SK-N-SH (cell line): Measurements from ENCODE around the gene OPCML. TPM values are rescaled to one million over a fixed set of nuclear protein-coding genes. Genes with fewer than 3 reads are reported as not detected.

ENCODE experiments used
- CTCF ChIA-PET: fragments of 300-600, 350-600 bp; formaldehyde crosslinking; extraction: SDS; loops from one replicate; lab custom pipeline; 2021; lab: Yijun Ruan, JAX
- POLR2A ChIA-PET: fragments of 350-600 bp; sonication (Branson Sonifier 250); formaldehyde crosslinking; extraction: SDS; loops from one replicate; lab custom pipeline; 2020; ENCODE audit warnings: antibody characterized with exemption, inconsistent platforms; lab: Yijun Ruan, JAX
- DNase-seq: peaks from one replicate; pipeline ENCODE4 v3.0.0; 2012
- H2AFZ ChIP-seq: fragments of 200-600 bp; sonication (generic); 2 replicates; pipeline ENCODE4 v1.8.1; 2016; ENCODE audit warnings: antibody characterized with exemption, mild to moderate bottlenecking, low read depth
- H3F3A ChIP-seq: fragments of 200-600 bp; sonication (generic); replicated peaks from 2 replicates; pipeline ENCODE3; 2016; ENCODE audit warnings: antibody characterized with exemption, mild to moderate bottlenecking; ENCODE audit not compliant: insufficient read depth
- H3K27ac ChIP-seq, 2 experiments: fragments of 200-500 bp in 1 of 2; fragments of 200-600 bp in 1 of 2; sonication (Bioruptor generic) in 1 of 2; sonication (generic), shearing (Covaris generic) in 1 of 2; 2 replicates each; pipeline versions ENCODE4 v1.5.1 to v1.6.1; 2014 to 2016; ENCODE audit warnings: low read depth in 2 of 2, inconsistent platforms in 1 of 2, low read length in 1 of 2, mild to moderate bottlenecking in 1 of 2, mixed read lengths in 1 of 2
- H3K27me3 ChIP-seq: fragments of 200-600 bp; sonication (generic), shearing (Covaris generic); 2 replicates; pipeline ENCODE4 v1.6.1; 2016; ENCODE audit warnings: mixed run types; ENCODE audit not compliant: insufficient read depth
- H3K36me3 ChIP-seq, 2 experiments: fragments of 200-500 bp in 1 of 2; fragments of 200-600 bp in 1 of 2; sonication (Bioruptor generic) in 1 of 2; sonication (generic) in 1 of 2; replicated peaks in 1 of 2; 2 replicates each; pipeline versions ENCODE3 to v1.5.1; 2014 to 2016; ENCODE audit warnings: low read length in 1 of 2, mild to moderate bottlenecking in 1 of 2; ENCODE audit not compliant: insufficient read depth in 2 of 2, control insufficient read depth in 1 of 2
- H3K4me1 ChIP-seq, 2 experiments: fragments of 200-500 bp in 1 of 2; fragments of 200-600 bp in 1 of 2; sonication (Bioruptor generic) in 1 of 2; sonication (generic), shearing (Covaris generic) in 1 of 2; 2 replicates each; pipeline versions ENCODE4 v1.5.1 to v1.6.1; 2014 to 2016; ENCODE audit warnings: low read depth in 1 of 2, low read length in 1 of 2, mixed run types in 1 of 2; ENCODE audit not compliant: insufficient read depth in 2 of 2, control insufficient read depth in 1 of 2
- H3K4me2 ChIP-seq: fragments of 200-600 bp; sonication (generic), shearing (Covaris generic); 2 replicates; pipeline ENCODE4 v1.6.1; 2017; ENCODE audit warnings: mixed run types
- H3K4me3 ChIP-seq, 2 experiments: fragments of 200-500 bp in 1 of 2; fragments of 200-600 bp in 1 of 2; sonication (Bioruptor generic) in 1 of 2; sonication (generic), shearing (Covaris generic) in 1 of 2; 2 replicates each; pipeline versions ENCODE4 v1.5.1 to v1.8.1; 2014 to 2016; ENCODE audit warnings: low read depth in 2 of 2, inconsistent platforms in 1 of 2, low read length in 1 of 2, mild to moderate bottlenecking in 1 of 2, mixed read lengths in 1 of 2, moderate library complexity in 1 of 2
- H3K79me2 ChIP-seq: fragments of 200-600 bp; sonication (generic); 2 replicates; pipeline ENCODE4 v1.8.1; 2017; ENCODE audit warnings: mild to moderate bottlenecking; ENCODE audit not compliant: insufficient read depth
- H3K9ac ChIP-seq: fragments of 200-600 bp; sonication (generic); 2 replicates; pipeline ENCODE4 v1.6.1; 2017; ENCODE audit warnings: mixed run types
- H3K9me2 ChIP-seq: fragments of 200-600 bp; sonication (generic); 2 replicates; pipeline ENCODE4 v1.6.1; 2017; ENCODE audit warnings: mixed run types
- H3K9me3 ChIP-seq: fragments of 200-600 bp; sonication (generic); 2 replicates; pipeline ENCODE4 v1.6.1; 2017; ENCODE audit warnings: mixed run types, mild to moderate bottlenecking, moderate library complexity
- H4K20me1 ChIP-seq: fragments of 200-600 bp; sonication (generic); 2 replicates; pipeline ENCODE4 v1.6.1; 2017; ENCODE audit warnings: mild to moderate bottlenecking, mixed run types; ENCODE audit not compliant: insufficient read depth
- CHD2 ChIP-seq: fragments of 150-350 bp; IDR thresholded peaks from 2 replicates; pipeline ENCODE4 v1.6.1; 2018; ENCODE audit warnings: low read length; ENCODE audit not compliant: partially characterized antibody
- EP300 ChIP-seq, 2 experiments: IDR thresholded peaks; 2 replicates each; pipeline versions ENCODE4 v1.4.0 to v1.6.1; 2012; ENCODE audit warnings: borderline replicate concordance in 1 of 2, low read depth in 1 of 2, low read length in 1 of 2
- FOSL2 ChIP-seq: IDR thresholded peaks from 2 replicates; pipeline ENCODE4 v1.4.0; 2012; ENCODE audit warnings: low read depth, mild to moderate bottlenecking, moderate library complexity, borderline replicate concordance
- FOXJ3 ChIP-seq: sonication (generic); formaldehyde crosslinking; IDR thresholded peaks from 2 replicates; pipeline ENCODE4 v1.5.1; 2020; ENCODE audit warnings: mild to moderate bottlenecking, missing genetic modification reagents
- FOXM1 ChIP-seq: IDR thresholded peaks from 2 replicates; pipeline ENCODE4 v1.4.0; 2012; ENCODE audit warnings: low read depth, mild to moderate bottlenecking
- GABPA ChIP-seq: IDR thresholded peaks from 2 replicates; pipeline ENCODE4 v1.4.0; 2012; ENCODE audit warnings: low read depth, mild to moderate bottlenecking
- JUND ChIP-seq: IDR thresholded peaks from 2 replicates; pipeline ENCODE4 v1.4.0; 2012
- MAX ChIP-seq: IDR thresholded peaks from 2 replicates; pipeline ENCODE4 v1.4.0; 2012; ENCODE audit warnings: low read depth
- MEF2A ChIP-seq: IDR thresholded peaks from 2 replicates; pipeline ENCODE4 v1.4.0; 2012; ENCODE audit warnings: low read depth, borderline replicate concordance
- NFIC ChIP-seq: IDR thresholded peaks from 2 replicates; pipeline ENCODE4 v1.4.0; 2012; ENCODE audit warnings: borderline replicate concordance
- NRF1 ChIP-seq: IDR thresholded peaks from 2 replicates; pipeline ENCODE4 v1.6.1; 2012; ENCODE audit warnings: low read depth, mild to moderate bottlenecking, low read length
- PBX3 ChIP-seq: IDR thresholded peaks from 2 replicates; pipeline ENCODE4; 2012
- RAD21 ChIP-seq: IDR thresholded peaks from 2 replicates; pipeline ENCODE4 v1.6.1; 2012; ENCODE audit warnings: mild to moderate bottlenecking, low read length
- RCOR1 ChIP-seq: fragments of 150-350 bp; IDR thresholded peaks from 2 replicates; pipeline ENCODE4 v1.6.1; 2017; ENCODE audit warnings: antibody characterized with exemption, low read length
- RXRA ChIP-seq: IDR thresholded peaks from 2 replicates; pipeline ENCODE4 v1.4.0; 2012; ENCODE audit warnings: low read depth, mild to moderate bottlenecking, borderline replicate concordance
- SMC3 ChIP-seq: IDR thresholded peaks from 2 replicates; pipeline ENCODE4 v1.6.1; 2012; ENCODE audit warnings: low read depth, low read length, improper control_type of control experiment
- USF1 ChIP-seq: IDR thresholded peaks from 2 replicates; pipeline ENCODE4 v1.4.0; 2012; ENCODE audit warnings: low read depth, borderline replicate concordance
- YY1 ChIP-seq: IDR thresholded peaks from 2 replicates; pipeline ENCODE4 v1.4.0; 2012; ENCODE audit warnings: low read depth, mild to moderate bottlenecking
- ZBTB33 ChIP-seq: IDR thresholded peaks from 2 replicates; pipeline ENCODE4 v1.4.0; 2012; ENCODE audit warnings: low read depth, borderline replicate concordance
- WGBS: methylation state at CpG from one replicate; pipeline ENCODE4 v1.1.6; 2017; ENCODE audit warnings: low lambda C conversion rate; 5-methylcytosine and 5-hydroxymethylcytosine counted together
- polyA plus RNA-seq, 3 experiments: library from polyadenylated mRNA; depleted of rRNA; stranded (reverse); fragments of >200 nt; gene quantifications; 2 replicates each; pipeline ENCODE4 v1.2.3, GENCODE V29; 2012
- TF ChIP-seq, protein P1 (sequence below): fragments of 150-350 bp; IDR thresholded peaks from 2 replicates; pipeline ENCODE4 v1.6.1; 2017; ENCODE audit warnings: antibody characterized with exemption, low read length, low read depth, borderline replicate concordance

OPCML gene
- polyA plus RNA-seq, 1 of the 3 experiments (the other 2 are of a cell fraction), result not detected

DNA sequence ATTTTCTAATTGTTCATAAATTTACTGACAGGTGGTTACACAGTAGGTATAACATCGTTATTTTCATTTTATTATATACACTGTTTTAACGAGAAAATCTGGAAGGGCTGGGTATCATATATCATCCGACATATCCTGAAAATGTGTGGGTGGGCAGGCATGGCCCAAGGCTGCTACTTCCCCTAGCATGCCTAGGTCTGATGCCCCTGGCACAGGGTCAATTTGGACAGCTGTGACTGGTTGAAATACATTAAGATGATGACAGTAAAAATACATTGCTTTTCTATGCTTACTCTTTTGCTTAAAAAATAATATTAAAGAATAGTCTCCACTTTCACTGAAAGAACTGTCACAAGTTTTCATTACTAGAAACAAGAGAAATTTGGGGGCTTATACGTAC, 908.8 kb downstream of the OPCML start:
- H3K27ac ChIP-seq, result no peak overlapping the region
- H3K4me1 ChIP-seq, result no peaks in the 10 kb centered on the region
- no peak overlapping the region for H3K9ac ChIP-seq
- no peak overlapping the region for H2AFZ ChIP-seq
- no peaks in the 10 kb centered on the region for H3F3A ChIP-seq
- no peak for DNase-seq
- no peak overlapping the region for H3K4me2 ChIP-seq
- H3K4me3 ChIP-seq, result no peak overlapping the region
- no peaks in the 10 kb centered on the region for H3K9me2 ChIP-seq
- H3K9me3 ChIP-seq, result no peaks in the 10 kb centered on the region
- H3K27me3 ChIP-seq, result no peaks in the 10 kb centered on the region
- H3K79me2 ChIP-seq, result no peaks in the 10 kb centered on the region
- TF ChIP-seq RXRA (no peak), USF1 (no peak), CHD2 (no peak), ZBTB33 (no peak), GABPA (no peak), RAD21 (no peak), MAX (no peak), SMC3 (no peak), EP300 (IDR thresholded peaks at IDR 0.05; ENCODE audit: borderline replicate concordance in 1 of 2, low read depth in 1 of 2, low read length in 1 of 2) (no peak), NFIC (no peak), RCOR1 (no peak), PBX3 (no peak), MEF2A (no peak), YY1 (no peak), JUND (no peak), NRF1 (no peak), FOXJ3 (CRISPR knock-in tag) (no peak), FOSL2 (no peak), FOXM1 (no peak)
- TF ChIP-seq, protein P1, sequence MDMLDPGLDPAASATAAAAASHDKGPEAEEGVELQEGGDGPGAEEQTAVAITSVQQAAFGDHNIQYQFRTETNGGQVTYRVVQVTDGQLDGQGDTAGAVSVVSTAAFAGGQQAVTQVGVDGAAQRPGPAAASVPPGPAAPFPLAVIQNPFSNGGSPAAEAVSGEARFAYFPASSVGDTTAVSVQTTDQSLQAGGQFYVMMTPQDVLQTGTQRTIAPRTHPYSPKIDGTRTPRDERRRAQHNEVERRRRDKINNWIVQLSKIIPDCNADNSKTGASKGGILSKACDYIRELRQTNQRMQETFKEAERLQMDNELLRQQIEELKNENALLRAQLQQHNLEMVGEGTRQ, result no peak
- no peaks in the 10 kb centered on the region for H3K36me3 ChIP-seq
- ChIA-PET POLR2A (no interaction called here), CTCF (interaction anchor here (0.6 kb wide), 1 partner anchor 96 kb away, joined by 3 read pairs; no protein-coding TSS in a partner anchor)
- WGBS, result 34% methylated on average over 4 of the region's 4 CpGs
- no peaks in the 10 kb centered on the region for H4K20me1 ChIP-seq
